CD1c-positive myeloid dendritic cell (primary cell): Measurements from ENCODE around the gene SYNGAP1.
A peak's percentile ranks its signal among the peaks of the same experiment; 100 is the strongest.

ENCODE experiments used
- DNase-seq: peaks from one replicate; pipeline ENCODE4 v3.0.0-alpha.2; 2016; ENCODE audit errors: extremely low spot score

Gene SYNGAP1

GRCh38 chr6:33421344-33421643 is 1.4 kb downstream of the SYNGAP1 start:
- DNase-seq, result no peak

- DNase-seq, result no peak
Measured at GRCh38 chr6:33423777-33424176, 3.9 kb downstream of the SYNGAP1 start.

- DNase-seq, result peak; percentile 35
Measured at GRCh38 chr6:33424855-33425667, 5.2 kb downstream of the SYNGAP1 start.

- peak; percentile 72 for DNase-seq
Measured at GRCh38 chr6:33425668-33426577, 6.1 kb downstream of the SYNGAP1 start.

GRCh38 chr6:33426590-33427511 is 7.0 kb downstream of the SYNGAP1 start:
- peak; percentile 53 for DNase-seq

- peak; percentile 47 for DNase-seq
Measured at GRCh38 chr6:33427585-33428223, 7.8 kb downstream of the SYNGAP1 start.

- no peak for DNase-seq
Measured at GRCh38 chr6:33428224-33428965, 8.5 kb downstream of the SYNGAP1 start.

GRCh38 chr6:33428966-33429749 is 9.3 kb downstream of the SYNGAP1 start:
- DNase-seq, result no peak

GRCh38 chr6:33429750-33430052 is 9.8 kb downstream of the SYNGAP1 start:
- no peak for DNase-seq

- DNase-seq, result no peak
Measured at GRCh38 chr6:33430334-33430733, 10.5 kb downstream of the SYNGAP1 start.

GRCh38 chr6:33430991-33431879 is 11.4 kb downstream of the SYNGAP1 start:
- peak; percentile 53 for DNase-seq

GRCh38 chr6:33431880-33432541 is 12.1 kb downstream of the SYNGAP1 start:
- DNase-seq, result no peak

- DNase-seq, result no peak
Measured at GRCh38 chr6:33432546-33432945, 12.7 kb downstream of the SYNGAP1 start.

GRCh38 chr6:33433001-33433543 is 13.2 kb downstream of the SYNGAP1 start:
- no peak for DNase-seq

GRCh38 chr6:33433544-33434191 is 13.8 kb downstream of the SYNGAP1 start:
- DNase-seq, result no peak

- DNase-seq, result no peak
Measured at GRCh38 chr6:33434961-33435360, 15.1 kb downstream of the SYNGAP1 start.

- no peak for DNase-seq
Measured at GRCh38 chr6:33437666-33438065, 17.8 kb downstream of the SYNGAP1 start.
